Gastrocnemius medialis (tissue), 4 donors: Measurements from ENCODE around the gene SLC16A3. TPM values are rescaled to one million over a fixed set of nuclear protein-coding genes. Genes with fewer than 3 reads are reported as not detected.

Experiments used
- ATAC-seq, 2 donors: fragments of 150-250 bp; one replicate each; pipeline ENCODE4 v1.9.1; 2016
- DNase-seq, 2 donors: peaks; one replicate each; pipeline ENCODE4 v3.0.0-alpha.2; 2019
- H3K27ac ChIP-seq, 4 donors: fragments of 200-600 bp; sonication (generic); 1 replicate in 1 of 4; 2 replicates in 3 of 4; pipeline ENCODE4 v1.5.1; 2016 to 2018; ENCODE audit warnings: mild to moderate bottlenecking in 2 of 4, moderate library complexity in 1 of 4
- H3K27me3 ChIP-seq, 3 donors: fragments of 200-600 bp; sonication (generic) in 2 of 3; 1 replicate in 1 of 3; 2 replicates in 2 of 3; pipeline versions ENCODE4 v1.5.1 to v1.6.0; 2016 to 2019; ENCODE audit warnings: mild to moderate bottlenecking in 1 of 3, moderate library complexity in 1 of 3
- H3K36me3 ChIP-seq, 2 donors: fragments of 200-600 bp; sonication (generic) in 1 of 2; one replicate each; pipeline ENCODE4 v1.5.1; 2017 to 2018
- H3K4me1 ChIP-seq, 2 donors: fragments of 200-600 bp; sonication (generic) in 1 of 2; one replicate each; pipeline ENCODE4 v1.5.1; 2016 to 2017; ENCODE audit warnings: mild to moderate bottlenecking in 2 of 2
- H3K4me3 ChIP-seq, 4 donors: fragments of 200-600 bp; sonication (generic) in 3 of 4; 1 replicate in 1 of 4; 2 replicates in 3 of 4; pipeline ENCODE4 v1.5.1; 2016 to 2019; ENCODE audit warnings: mild to moderate bottlenecking in 2 of 4
- H3K9me3 ChIP-seq, 3 donors: fragments of 200-600 bp; sonication (generic) in 2 of 3; 1 replicate in 1 of 3; 2 replicates in 2 of 3; pipeline ENCODE4 v1.5.1; 2016 to 2019
- POLR2A ChIP-seq, 2 donors: fragments of 450-650 bp; IDR thresholded peaks; one replicate each; pipeline ENCODE4 v1.6.1; 2017; ENCODE audit warnings: antibody characterized with exemption in 2 of 2, mild to moderate bottlenecking in 2 of 2, moderate library complexity in 2 of 2
- in situ Hi-C, 4 donors: fragments of 200-750 bp; cut with MboI; loops; one replicate each; pipeline versions ENCODE4 v1.15.0 to v1.8.0; 2017; ENCODE audit warnings: low sequenced_read_pairs in 4 of 4
- intact Hi-C: fragments of 100-400 bp; cut with DNase I; formaldehyde crosslinking; loops from one replicate; pipeline ENCODE4 v1.15.1; 2023; ENCODE audit warnings: low total_unique reads
- total RNA-seq, 4 donors: library from RNA; depleted of rRNA; stranded (reverse); fragments of >200 nt; gene quantifications; one replicate each; pipeline versions ENCODE4 v1.1.0 to v1.2.3, GENCODE V29; 2016
- TF ChIP-seq, protein P1 (sequence below), 5 experiments: fragments of 450-650 bp in 3 of 5; fragments of 200-600 bp in 2 of 5; sonication (generic) in 2 of 5; IDR thresholded peaks in 4 of 5; conservative IDR thresholded peaks in 1 of 5; 1 replicate in 4 of 5; 2 replicates in 1 of 5; pipeline ENCODE4 v1.5.1; 2016 to 2019; ENCODE audit warnings: antibody characterized with exemption in 5 of 5, mild to moderate bottlenecking in 3 of 5, moderate library complexity in 3 of 5

The SLC16A3 gene
- total RNA-seq, 4 donors from 2014 or later = 46.0 to 173 (median 126) TPM

DNA sequence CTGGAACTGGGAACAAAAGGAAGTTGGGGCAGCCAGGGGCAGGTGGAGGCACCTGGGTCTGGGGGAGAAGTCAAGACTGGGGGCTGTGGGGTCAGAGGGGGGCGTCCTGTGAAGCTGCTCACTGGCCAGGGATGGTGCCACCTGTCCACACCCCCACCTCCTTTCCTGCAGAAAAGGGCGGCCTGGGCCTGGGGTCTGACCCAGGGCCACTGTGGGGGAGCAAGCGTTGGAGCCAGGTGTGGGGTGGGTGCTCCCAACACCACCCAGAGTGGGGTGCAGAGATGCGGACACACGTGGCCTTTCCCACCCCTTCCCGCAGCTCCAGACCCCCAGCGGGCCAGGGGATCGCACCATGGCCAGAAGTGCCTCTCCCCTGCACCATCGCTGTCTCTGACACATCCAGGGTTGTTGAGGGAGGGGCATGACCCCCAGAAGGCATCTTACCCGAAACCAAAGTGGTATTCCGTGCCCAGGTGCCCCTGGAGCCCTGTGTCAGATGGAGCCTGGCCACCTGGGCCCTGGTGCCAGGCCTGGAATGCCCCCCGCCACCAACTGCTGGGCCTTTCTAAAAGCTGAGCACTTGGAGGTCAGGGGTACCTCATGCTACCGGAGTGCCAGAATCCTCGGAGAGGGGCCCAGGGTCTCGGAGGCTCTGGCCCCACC lies 2.6 kb upstream of the SLC16A3 start:
- TF ChIP-seq, protein P1, sequence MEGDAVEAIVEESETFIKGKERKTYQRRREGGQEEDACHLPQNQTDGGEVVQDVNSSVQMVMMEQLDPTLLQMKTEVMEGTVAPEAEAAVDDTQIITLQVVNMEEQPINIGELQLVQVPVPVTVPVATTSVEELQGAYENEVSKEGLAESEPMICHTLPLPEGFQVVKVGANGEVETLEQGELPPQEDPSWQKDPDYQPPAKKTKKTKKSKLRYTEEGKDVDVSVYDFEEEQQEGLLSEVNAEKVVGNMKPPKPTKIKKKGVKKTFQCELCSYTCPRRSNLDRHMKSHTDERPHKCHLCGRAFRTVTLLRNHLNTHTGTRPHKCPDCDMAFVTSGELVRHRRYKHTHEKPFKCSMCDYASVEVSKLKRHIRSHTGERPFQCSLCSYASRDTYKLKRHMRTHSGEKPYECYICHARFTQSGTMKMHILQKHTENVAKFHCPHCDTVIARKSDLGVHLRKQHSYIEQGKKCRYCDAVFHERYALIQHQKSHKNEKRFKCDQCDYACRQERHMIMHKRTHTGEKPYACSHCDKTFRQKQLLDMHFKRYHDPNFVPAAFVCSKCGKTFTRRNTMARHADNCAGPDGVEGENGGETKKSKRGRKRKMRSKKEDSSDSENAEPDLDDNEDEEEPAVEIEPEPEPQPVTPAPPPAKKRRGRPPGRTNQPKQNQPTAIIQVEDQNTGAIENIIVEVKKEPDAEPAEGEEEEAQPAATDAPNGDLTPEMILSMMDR (IDR thresholded peaks at IDR 0.05 in 4 of 5, conservative IDR thresholded peaks at IDR 0.05 in 1 of 5) = no peak
- TF ChIP-seq POLR2A (IDR thresholded peaks at IDR 0.05) = no peak
- in situ Hi-C loops = no loop called here
- intact Hi-C loops = no loop called here
- Histone ChIP-seq H3K9me3 (no peaks in the 10 kb centered on the region), H3K4me3 (peak overlapping the region; percentile 27 to 54 (median 40)), H3K27me3 (no peaks in the 10 kb centered on the region), H3K4me1 (peaks cover 36 to 41% of the 10 kb centered on the region in 2 donors), H3K36me3 (no peaks in the 10 kb centered on the region), H3K27ac (peak overlapping the region; percentile 82 to 98 (median 92))
- no peak for ATAC-seq
- DNase-seq = no peak

DNA sequence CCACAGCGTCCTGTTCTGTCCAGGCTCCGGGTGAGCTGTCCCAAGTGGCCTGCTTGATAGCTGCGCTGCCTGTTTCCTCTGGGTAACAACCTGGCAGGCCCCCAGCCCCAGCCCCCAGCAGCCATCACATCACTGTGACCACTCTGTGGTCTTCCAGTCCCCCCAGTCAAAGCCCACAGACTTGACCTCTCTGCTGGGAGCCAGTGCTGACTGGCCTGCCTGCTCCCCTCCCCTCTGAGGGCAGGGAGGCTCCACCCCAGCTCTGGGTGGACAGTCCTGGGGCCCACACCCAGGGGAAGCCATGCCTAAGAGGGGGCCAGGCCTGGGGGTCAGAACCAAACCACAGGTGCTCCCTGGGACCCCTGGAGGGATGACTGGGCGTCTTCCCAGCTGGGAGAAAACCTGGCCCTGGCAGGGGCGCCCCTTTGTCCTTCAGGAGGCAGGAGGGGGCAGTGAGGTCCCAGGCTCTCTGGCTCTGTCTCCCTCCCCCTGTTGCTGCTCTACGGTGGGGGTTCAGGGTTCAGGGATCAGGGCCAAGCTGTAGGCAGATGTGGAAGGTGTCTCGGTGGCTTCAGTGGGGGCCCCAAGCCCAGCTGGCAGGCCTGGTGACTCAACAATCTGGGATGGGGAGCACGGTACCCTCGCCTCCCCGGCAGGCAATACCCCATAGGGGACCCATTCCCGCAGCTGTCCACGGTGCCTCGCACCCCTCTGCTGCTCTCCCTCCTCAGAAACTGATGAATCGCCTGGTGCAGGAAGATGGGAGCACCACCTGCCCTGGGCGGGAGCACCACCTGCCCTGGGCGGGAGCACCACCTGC lies 1.8 kb upstream of the SLC16A3 start:
- intact Hi-C loops (no loop called here), in situ Hi-C loops (no loop called here)
- Histone ChIP-seq H3K9me3 (no peaks in the 10 kb centered on the region), H3K27me3 (no peaks in the 10 kb centered on the region), H3K4me3 (no peak overlapping the region), H3K27ac (peak overlapping the region; percentile 82 to 98 (median 92)), H3K36me3 (no peaks in the 10 kb centered on the region), H3K4me1 (peaks cover 42 to 48% of the 10 kb centered on the region in 2 donors)
- ATAC-seq (no peak), DNase-seq (no peak)
- TF ChIP-seq, protein P1 (IDR thresholded peaks at IDR 0.05 in 4 of 5, conservative IDR thresholded peaks at IDR 0.05 in 1 of 5) = no peak
- TF ChIP-seq POLR2A (IDR thresholded peaks at IDR 0.05) = no peak

DNA sequence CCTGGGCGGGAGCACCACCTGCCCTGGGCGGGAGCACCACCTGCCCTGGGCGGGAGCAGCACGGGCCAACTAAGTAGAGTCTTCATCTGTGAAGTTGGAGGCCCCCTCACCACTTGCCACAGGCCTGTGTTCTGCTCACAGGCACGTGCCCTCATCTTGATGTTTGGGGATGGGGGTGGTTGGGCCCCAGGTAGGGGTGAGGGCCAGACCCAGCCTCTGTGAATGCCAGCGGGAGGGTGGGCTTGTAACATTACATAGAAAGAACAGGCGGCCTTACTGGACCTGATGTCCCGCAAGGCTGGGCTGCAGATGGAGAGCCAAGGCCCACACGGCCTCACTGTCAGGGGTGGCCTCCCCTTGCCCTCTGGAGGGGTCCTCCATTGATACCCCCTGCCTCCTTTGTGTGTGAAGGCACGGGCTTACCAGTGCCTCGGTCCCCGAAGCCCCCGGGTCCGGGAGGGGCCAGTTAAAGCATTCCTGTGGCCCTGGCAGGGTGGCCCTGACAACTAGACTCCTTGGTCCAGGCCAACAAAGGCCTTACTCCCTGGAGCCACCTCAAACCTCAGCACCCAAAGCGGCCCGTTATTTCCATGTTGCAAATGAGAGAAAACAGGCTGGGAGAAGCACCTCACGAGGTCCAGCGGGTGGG lies 1.1 kb upstream of the SLC16A3 start:
- in situ Hi-C loops = no loop called here
- TF ChIP-seq POLR2A (IDR thresholded peaks at IDR 0.05) = no peak
- TF ChIP-seq, protein P1 (IDR thresholded peaks at IDR 0.05 in 4 of 5, conservative IDR thresholded peaks at IDR 0.05 in 1 of 5) = no peak
- no peak for ATAC-seq
- Histone ChIP-seq H3K4me1 (peaks cover 47 to 55% of the 10 kb centered on the region in 2 donors), H3K9me3 (no peaks in the 10 kb centered on the region), H3K27ac (peak overlapping the region; percentile 82 to 98 (median 92)), H3K27me3 (no peaks in the 10 kb centered on the region), H3K4me3 (peak overlapping the region in 3 of 4 donors; percentile 55 to 70 (median 56)), H3K36me3 (no peaks in the 10 kb centered on the region)
- no peak for DNase-seq
- intact Hi-C loops = no loop called here

DNA sequence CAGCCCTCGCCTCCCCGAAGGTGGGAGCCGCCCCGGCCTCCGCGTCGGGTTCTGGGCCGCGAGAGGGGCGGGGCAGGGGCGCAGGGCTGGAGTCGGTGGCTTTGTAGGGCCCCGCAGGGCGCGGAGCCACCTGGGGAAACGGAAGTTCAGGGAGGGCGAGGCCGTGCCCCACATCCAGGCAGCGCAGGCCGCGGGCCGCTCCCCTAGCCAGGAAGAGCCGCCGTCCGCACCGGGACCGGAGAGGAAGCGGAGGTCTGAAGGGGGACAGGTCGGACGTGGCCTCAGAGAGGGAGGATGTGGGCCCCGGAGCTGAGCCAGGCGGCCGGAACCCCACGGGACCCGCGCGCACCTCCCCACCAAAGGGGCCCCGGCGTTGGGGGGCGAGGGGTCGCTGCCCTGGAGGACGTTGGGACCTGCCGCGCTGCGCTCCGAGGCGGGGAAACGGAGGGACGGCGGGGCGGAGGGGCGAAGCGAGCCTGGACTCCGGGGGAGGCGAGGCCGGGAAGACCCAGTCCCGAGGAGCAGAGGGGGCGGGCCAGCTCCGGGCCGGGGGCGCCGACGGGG lies 482 bp upstream of the SLC16A3 start:
- TF ChIP-seq POLR2A (IDR thresholded peaks at IDR 0.05) = no peak
- TF ChIP-seq, protein P1 (IDR thresholded peaks at IDR 0.05 in 4 of 5, conservative IDR thresholded peaks at IDR 0.05 in 1 of 5) = no peak
- peak overlapping the region; percentile 82 to 98 (median 92) for H3K27ac ChIP-seq
- intact Hi-C loops = no loop called here
- no peak for ATAC-seq
- H3K27me3 ChIP-seq = no peaks in the 10 kb centered on the region
- H3K9me3 ChIP-seq = no peaks in the 10 kb centered on the region
- H3K36me3 ChIP-seq = no peaks in the 10 kb centered on the region
- in situ Hi-C loops = no loop called here
- H3K4me1 ChIP-seq = peaks cover 53 to 61% of the 10 kb centered on the region in 2 donors
- peak overlapping the region; percentile 45 to 70 (median 56) for H3K4me3 ChIP-seq
- no peak for DNase-seq
